ENCODE data around the gene NMU.
"Not testable (repeated sequence)": the region's sequence is repeated elsewhere in the genome, so short reads cannot be mapped to it uniquely, and the experiment has no call there.

Gene NMU, protein sequence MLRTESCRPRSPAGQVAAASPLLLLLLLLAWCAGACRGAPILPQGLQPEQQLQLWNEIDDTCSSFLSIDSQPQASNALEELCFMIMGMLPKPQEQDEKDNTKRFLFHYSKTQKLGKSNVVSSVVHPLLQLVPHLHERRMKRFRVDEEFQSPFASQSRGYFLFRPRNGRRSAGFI

DNA sequence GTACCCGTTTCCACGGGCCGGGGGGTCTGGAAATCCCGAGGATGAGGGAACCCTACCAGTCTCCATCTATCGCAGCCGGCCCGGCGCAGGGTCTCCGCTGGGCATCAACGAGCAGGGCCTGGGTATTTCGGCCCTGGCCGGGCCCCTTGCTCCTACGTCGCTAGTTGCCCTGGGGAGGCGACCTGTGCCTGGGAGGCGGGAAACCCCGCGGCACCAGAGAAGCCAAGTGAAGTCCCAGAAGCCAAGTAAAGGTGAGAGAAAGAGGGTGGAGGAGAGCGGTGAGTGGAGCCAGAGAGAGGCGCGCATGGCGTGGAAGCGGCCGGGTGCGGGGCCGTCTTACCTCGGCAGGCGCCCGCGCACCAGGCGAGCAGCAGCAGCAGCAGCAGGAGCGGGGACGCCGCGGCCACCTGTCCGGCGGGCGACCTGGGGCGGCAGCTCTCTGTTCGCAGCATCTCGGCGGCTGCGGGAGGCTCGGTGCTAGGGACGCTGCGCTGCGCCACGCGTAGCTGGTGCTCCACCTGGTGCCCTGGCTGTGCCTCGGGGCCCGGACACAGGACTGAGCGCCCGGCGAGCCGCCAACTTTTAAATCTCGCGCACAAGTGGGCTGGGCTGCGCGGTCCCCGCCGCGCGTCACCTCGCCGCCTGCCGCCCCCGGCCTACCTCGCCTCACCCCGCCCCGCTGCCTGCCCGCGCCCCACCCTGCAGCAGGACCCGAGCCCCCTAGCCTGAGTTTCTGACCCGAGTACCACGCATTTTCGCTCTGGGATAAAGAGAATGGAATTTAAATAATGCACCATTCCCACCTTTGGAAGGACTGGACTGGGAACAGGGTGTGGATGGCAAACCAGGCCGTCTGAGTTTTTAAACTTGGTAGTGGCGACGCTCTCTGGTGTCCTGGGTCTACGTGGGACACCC is at the start of gene NMU:
Gene NMU (minus strand): TSS at position 558 of the 915 bp plus-strand sequence. CDS start 106 bp downstream, at position 452.
- no peak for DNase-seq

DNA sequence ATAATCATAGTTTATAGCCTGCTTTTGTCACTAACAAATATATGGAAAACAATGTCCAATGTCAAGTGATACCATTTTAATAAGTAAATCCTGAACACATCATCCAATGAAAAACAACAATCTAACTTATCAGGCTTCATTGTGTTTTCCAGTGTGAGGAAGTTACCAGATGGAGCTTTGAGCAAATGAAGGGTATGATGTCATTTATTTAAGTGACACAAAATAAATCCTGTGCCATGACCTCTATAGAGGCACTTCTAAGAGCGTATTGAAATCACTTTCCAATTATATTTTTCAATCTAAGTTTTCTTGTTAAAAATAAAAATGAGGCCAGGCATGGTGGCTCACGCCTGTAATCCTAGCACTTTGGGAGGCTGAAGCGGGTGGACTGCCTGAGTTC is 48.2 kb upstream of the NMU start:
- no peak for DNase-seq

DNA sequence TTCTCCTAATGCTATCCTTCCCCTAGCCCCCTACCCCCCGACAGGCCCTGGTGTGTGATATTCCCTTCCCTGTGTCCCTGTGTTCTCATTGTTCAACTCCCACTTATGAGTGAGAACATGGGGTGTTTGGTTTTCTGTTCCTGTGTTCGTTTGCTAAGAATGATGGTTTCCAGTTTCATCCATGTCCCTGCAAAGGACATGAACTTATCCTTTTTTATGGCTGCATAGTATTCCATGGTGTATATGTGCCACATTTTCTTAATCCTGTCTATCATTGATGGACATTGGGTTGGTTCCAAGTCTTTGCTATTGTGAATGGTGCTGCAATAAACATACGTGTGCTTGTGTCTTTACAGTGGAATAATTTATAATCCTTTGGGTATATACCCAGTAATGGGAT is 46.7 kb upstream of the NMU start:
- DNase-seq: not testable (repeated sequence)

DNA sequence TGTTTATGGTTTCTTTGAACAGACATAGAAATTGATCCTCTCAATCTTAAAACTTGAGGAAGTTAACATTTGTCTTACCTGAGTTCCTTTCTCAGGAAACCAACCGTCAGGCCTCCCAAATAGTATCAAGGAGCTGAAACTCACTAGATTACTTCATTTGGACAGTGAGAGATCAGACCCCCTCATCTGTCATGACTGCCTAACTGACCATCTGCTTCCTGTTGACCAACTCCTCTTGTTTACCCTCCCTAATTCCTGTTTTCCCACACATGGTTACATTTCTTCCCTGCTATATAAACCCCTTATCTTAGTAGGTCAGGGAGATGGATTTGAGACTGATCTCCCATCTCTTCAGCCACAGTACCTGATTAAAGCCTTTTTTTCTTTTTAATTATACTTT is 46.2 kb upstream of the NMU start:
- no peak for DNase-seq

DNA sequence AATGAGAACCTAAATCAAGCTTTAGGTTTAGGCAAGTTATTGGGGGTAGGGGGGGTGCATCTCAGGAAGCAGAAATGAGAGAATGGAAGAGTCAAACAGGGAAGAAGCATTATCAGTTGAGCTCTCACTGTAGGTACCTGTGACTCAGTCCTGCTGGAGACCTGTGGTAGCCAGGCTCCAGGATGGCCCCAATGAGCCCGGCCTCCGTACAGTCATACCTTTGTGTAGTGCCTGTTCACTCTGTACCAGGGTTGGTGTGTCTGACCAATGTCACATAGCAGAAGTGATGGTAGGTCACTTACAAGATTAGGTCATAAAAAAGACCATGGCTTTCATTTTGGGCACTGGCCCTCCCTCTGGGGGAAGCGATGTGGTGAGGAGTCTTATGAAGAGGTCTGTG is 45.3 kb upstream of the NMU start:
- no peak for DNase-seq

DNA sequence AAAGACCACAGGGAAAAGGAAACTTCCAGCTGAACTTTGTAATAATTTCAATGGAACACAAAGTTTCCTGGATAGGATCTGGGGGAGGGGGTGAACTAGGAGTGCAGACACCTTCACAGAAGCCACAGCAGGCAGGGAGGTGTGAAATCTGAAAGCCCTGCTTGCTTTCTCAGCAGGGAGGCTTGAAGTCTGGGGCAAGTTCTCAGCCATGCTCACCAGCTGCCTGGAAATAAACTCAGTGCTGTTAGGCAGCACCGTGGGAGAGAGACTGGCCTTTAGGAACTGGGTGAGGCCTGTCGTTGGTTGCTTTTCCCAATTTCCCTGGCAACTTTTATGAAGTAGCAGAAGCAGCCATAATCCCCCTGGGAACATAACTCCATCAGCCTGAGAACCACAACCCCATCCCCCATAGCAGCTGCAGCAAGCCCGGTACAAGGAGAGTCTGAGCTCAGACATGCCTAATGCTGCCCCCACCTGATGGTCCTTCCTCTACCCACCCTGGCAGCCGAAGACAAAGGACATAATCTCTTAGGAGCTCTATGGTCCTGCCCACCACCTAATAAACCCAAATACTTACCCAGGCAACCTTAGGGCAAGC is 39.2 kb upstream of the NMU start:
- no peak for DNase-seq

DNA sequence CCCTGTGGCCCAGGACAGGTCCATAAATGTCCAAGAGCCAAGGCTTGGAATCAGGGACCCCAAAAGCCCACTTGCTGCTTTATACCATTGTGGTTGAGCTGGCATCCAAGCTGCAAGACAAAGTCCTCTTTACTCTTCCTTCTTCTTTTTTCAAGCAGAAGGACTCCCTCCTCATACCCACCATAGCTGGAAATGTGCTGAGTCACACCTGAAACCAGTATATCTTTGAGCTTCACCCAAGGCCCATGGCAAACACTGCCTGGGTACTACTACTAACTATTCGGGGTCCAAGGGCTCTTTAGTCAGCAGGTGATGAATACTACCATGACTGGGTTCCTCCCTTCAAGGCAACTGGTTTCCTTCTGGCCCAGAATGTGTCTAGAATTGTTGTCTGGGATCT is 37.3 kb upstream of the NMU start:
- no peak for DNase-seq

DNA sequence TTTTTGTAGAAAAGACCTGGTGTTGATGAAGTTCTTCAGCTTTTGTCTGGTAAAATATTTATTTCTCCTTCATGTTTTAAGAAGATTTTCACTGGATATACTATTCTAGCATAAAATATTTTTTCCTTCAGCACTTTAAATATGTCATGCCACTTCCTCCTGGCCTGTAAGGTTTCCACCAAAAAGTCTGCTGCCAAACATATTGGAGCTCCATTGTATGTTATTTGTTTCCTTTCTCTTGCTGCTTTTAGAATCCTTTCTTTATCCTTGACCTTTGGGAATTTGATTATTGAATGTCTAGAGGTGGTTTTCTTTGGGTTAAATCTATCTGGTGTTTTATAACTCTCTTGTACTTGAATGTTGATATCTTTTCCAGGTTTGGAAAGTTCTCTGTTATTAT is 35.6 kb upstream of the NMU start:
- no peak for DNase-seq

DNA sequence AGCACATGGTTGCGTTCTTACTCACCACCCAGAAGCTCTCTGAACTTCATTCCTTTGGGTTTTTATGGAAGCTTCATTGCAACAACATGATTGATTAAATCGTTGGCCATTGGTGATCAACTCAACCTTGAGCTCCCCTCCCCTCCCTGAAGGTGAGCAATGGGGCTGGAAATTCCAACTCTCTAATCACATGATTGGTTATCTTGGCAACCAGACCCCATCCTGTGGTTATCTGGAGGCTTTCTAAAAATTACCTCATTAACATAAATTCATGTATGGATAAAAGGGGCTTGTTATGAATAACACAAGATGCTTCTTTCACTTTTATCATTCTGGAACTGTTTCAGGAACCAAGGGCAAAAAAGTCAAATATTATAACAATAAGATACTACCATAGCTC is 34.6 kb upstream of the NMU start:
- DNase-seq: no peak

DNA sequence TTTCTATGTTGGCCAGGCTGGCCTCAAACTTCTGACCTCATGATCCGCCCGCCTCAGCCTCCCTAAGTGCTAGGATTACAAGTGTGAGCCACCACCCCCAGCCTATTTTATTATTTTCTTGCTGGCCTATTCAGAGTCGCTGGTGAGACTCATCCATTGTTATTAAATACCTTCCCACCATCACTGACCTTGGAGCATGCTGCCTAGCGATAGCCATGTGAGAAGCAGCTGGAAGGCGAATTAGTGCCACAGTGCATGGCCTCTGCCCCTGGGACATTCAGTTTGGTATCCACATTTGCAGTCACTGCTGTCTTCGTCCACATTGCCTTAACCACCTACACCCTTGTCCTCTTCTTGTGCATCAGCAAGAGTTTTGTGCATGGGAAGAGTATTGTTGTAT is 32.4 kb upstream of the NMU start:
- no peak for DNase-seq

DNA sequence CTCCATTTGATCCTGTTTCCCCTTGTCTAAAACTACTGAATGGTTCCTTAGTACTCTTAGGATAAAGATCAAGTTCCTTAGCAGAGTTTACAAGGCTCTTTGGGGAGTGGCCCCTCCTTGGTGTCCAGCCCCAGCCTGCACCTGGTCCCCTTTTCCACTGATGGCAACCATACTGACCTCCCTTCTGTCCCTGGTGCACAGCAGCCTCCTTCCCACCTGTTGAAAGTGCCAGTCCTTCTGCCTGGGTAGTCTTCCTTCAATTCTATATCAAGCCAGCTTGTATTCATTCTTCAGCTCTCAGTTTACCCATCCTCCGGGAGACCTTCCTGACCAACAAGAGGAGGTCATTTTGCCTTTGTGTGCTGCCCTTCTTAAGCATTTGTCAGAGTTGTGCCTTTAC is 30.4 kb upstream of the NMU start:
- DNase-seq: no peak

DNA sequence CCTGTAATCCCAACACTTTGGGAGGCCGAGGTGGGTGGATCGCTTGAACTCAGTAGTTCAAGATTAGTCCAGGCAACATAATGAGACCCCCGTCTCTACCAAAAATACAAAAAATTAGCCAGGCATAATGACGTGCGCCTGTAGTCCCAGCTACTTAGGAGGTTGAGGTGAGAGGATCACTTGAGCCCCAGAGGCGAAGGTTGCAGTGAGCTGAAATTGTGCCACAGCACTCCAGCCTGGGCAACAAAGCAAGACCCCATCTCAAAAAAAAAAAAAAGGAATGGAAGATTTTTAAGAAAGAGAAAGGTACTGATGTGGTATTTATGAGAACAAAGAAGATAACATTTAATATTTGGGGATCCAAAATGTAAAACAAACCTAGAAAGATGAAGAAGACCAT is 27.0 kb upstream of the NMU start:
- no peak for DNase-seq

DNA sequence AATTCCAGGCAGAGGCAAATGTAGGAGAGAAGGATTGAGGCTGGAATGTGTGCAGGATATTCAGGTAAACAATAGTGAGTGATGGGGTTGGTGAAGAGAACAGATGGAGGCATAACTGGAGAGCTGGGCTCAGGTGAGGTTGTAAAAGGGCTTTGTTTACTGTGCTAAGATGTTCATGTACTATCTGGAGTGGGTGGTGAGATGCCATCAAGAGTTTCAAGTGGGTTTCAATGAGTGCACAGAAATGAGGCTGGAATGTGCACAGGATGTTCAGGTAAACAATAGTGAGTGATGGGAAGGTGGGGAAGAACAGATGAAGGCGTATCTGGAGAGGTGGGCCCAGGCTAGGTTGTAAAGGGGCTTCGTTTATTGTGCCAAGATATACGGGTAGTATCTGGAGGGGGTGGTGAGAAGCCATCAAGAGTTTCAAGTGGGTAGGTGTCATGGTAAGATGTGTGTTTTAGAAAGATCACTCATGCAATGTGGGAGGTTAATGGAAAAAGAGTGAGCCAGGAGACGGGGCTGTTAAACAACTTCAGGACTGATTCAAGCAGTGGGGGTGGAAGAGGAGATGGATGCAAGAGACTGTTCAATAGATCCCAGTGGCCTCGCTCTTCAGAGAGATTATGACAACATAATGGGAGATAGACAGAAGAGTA is 25.4 kb upstream of the NMU start:
- no peak for DNase-seq

DNA sequence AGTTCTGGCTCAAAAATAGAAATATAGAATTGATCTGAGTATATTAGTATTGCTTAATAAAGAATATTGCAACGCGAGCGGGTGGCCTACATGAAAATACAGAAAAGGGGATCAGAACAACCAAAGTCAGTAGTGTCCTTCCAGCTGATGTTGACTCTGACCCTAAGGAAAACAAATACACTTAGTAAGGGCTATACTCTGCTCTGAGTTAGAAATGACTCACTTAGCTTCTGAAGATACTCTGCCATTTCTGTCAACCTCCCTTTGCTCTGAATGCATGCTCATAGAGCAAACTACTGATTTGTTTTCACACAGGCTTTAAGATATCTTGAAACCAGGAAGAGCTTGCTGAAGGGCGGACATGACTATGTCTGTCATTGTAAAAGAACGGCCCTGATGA is 22.6 kb upstream of the NMU start:
- no peak for DNase-seq

DNA sequence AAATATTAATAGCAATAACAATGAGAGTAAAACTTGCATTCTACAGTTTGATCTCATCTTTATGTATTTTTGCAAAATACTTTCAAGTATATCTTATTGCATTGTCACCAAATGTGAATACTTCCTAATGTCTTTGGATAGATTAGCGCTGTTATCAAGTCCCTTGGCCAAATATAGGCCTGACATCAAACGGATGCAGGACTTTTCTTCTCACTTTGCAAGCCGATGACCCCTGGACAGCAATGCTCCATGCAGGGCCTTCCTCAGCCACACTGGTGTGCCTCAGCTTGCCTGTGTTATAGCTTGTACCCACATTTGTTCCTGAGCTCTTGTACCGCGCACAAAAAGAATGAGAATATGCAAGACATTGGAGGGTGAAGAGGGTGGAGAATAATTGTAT is 18.0 kb upstream of the NMU start:
- no peak for DNase-seq

DNA sequence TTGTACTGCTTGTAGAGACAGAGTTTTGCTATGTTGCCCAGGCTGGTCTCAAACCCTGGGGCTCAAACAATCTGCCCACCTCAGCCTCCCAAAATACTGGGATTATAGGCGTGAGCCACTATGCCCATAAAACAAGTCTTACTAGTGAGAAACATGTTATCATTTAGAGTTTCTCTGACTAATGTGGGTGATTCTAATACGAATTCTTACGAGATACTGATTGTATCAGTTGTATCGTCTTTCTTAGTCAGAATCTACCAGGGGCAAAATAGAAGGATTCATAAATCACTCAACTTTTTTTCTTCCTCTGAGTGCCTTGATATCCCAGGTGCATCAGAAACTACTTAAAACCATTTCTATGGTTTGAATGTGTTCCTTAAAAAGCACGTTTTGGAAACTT is 14.4 kb upstream of the NMU start:
- DNase-seq: no peak

DNA sequence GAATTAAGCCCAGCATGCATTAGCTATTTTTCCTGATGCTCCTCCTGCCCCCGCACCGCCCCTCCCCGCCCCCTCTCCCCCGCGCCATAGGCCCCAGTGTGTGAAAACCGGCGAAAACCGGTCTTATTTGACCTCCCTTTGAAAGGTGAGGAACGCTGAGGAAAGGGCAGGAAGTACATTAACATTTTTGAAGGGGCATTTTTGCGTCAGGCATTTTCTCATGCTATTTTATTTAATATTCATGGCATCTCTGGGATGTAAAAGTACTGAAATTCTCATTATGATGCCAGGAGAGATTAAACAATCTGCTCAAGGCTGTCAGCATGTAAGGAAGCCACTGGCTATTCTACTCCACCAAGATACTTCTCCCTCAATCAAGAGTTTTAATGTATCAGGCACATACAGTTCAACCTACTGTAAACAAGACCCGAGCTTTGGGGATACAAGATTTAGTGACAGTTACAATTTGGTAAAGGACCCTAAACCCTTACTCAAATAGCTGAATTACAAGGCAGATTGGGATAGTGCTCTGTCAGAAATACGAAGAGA is 1.2 kb upstream of the NMU start:
- no peak for DNase-seq

DNA sequence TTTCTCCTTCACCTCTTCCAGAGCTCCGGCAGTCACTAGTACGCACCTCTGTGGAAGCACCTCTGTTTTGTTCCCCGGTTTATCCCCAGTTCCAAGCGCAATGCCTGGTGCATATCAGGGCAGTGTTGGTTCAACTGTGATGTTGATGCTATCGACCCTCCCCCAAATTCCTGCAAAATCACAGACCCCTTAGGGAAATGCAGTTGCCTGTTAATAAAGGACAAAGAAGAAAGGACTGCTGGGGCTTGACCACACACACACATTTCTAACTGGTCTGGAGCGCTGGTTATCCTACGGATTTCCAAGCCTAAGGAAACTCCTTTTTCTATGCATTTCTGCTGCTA is 530 bp upstream of the NMU start:
- no peak for DNase-seq

DNA sequence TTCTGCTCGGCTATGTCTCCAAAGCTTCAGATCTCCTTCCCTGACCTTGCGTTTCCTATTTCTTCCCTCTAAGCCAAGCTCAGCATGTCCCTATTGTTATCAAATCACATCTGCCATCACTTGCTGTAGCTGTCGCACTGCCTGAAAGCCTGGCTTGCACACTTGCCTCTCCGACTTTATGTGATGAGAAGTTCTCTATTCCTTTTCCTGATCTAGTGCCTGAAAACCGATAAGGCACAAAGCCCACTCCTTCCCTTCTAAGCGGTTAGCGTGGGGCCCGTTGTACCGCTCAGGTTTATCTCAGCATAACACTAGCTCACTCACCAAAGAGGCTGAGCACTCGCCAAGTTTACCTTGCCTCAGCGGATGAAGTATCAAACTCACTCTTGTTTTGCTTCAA is 816 bp downstream of the NMU start:
- DNase-seq: no peak

DNA sequence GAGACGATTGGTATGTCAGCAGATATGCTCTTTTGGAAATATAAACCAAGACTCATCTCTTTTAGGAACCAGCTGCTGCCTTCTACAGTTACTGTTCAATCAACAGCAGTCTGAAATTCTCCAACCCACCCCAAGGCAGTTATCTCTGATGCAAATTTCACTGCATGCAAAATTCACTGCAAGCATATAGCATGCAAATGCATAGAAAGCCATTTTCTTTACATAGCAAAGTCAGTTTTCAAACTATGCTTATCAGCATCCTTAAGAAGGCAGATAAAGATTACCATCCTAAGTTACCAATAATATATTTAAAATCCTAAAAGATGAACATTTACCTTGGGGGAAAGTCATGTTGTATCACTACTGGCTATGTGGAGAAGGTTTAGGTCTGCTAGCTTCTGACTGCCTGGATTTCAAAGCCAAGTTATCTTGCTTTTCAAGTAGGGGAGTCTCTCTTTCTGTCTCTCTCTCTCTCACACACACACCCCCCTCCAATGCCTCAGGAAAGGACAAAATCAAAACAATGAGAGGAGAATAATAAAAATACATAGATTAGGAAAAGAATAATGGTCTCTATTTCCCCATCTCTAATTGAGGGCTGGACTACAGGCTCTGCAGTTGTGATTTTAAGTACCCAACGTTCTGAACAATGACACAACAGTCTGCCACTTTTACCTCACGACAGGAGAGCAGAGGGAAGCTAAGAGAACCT is 1.5 kb downstream of the NMU start:
- no peak for DNase-seq

DNA sequence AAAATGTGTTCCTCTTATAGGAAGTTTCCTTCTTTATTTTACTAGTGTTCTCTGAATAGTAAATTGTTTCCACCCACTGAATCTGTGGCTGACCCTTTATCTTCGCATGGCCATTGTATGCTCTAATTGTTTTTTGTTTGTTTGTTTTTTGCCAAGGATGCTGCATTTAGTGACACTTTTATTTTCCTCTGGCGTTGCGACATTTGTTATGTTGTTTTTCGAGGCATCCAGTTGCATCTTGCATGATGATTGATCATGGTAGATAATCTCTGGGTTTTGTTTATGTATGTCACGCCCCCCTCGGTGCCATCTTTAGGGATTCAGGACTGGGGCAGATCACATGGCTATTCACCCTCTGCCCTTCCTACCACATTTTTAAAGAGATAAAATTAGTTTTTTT is 2.2 kb downstream of the NMU start:
- DNase-seq: no peak

DNA sequence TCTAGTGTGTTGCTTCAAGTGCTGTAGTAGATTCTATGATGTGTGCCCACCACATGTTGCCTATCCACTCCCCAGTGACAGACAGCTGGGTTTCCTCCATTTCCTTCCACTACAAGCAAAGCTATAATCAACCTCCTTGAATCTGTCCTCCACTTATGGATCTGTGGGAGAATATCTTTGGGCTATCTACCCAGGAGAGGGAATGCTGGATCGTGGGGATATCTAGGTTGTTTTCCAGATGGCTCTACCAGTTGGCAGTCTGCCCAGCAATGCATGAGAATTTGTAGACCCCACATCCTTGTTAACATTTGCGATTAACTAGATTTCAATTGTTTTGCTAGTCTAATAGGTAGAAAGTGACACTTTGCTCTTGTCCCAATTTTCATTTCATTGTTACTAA is 10.3 kb downstream of the NMU start:
- DNase-seq: no peak

DNA sequence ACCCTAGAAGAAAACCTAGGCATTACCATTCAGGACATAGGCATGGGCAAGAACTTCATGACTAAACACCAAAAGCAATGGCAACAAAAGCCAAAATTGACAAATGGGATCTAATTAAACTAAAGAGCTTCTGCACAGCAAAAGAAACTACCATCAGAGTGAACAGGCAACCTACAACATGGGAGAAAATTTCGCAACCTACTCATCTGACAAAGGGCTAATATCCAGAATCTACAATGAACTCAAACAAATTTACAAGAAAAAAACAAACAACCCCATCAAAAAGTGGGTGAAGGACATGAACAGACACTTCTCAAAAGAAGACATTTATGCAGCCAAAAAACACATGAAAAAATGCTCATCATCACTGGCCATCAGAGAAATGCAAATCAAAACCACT is 12.0 kb downstream of the NMU start:
- not testable (repeated sequence) for DNase-seq

All from NCI-H2227 treated with DMSO at 0.1 percent for 48 hours (cell line).